NOMO-1 (cell line): ENCODE measurements around the gene TMEM184A.

Source experiments
- DNase-seq, 2 experiments: peaks; one replicate each; lab custom pipeline; 2025; ENCODE audit not compliant: unreplicated experiment in 2 of 2; lab: John Stamatoyannopoulos, UW

The TMEM184A gene

DNA sequence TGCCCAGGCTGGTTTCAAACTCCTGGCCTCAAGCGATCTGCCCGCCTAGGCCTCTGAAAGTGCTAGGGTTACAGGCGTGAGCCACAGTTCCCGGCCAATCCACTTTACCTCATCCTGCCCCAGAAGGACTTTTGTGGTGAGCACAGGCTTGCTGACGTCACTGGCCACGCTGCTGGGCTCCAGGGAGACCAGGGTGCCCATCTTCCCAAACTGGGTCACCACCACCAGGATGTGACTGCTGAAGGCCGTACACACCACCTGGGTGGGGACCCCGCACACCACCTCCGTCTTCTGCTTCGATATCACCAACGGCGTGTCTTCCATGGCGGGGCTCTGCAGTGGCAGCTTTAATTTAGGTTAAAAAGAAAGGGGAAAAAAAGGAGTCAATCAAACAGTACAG, 13.0 kb upstream of the TMEM184A start:
- no peak for DNase-seq

DNA sequence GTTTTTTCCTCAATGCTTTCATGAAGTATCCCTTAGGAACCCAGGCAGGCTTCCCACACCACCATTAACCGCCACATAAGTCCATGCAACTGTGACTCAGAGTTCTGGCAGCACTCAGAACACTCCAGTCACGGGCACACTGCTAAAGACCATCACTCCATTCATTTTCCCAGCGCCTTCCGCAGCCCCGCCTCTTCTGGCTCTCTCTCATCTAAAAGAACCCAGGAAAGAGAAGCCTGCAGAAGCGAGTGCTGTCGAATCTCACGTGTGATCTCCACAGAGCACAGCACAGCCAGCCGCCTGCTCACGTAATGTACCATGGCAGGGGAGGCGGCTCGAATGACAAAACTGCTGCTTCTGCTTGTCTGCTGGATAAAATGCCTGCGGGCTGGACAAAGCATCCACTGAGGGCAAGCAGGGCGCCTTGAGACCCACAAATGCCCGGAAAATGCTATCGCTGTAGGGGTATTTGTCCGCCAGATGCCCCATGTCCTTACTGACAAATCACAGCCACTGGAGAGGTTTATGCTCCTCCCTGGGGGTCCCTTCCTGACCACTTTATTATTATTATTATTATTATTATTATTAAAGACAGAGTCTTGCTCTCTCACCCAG, 12.0 kb upstream of the TMEM184A start:
- no peak for DNase-seq

DNA sequence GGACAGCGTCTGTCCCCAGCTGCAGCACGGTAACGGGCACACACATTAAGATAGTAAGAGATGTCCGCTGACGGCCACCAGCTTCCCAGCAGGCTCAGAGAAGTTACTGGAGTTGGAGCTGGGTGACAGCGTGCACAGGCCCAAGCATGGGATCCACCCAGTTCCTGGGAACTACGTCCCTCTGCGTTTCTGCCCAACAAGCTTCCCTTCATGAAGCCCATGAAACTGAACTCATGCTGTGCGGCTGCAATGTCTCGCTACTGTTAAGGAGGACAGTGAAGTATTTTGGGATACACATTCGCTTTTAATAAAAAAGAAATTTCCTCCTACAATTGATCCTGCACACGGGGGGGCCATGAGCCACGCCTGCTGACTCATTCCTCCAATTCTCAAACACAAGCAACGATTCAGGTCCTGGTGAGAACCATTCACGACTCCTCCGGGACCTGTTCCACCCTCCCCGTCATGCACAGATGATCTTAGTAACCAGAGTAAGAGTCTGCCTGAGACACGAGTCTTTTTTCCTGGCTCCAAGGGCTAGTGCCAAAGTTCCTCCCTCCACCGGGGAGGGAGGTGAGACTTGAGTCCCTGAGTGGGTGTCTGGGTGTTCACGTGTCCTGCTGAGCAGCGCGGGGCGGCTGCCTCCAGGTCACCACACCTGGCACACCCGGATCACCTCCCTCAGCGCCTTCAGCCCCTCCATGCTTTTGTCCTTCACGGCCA, 11.2 kb upstream of the TMEM184A start:
- no peak for DNase-seq

DNA sequence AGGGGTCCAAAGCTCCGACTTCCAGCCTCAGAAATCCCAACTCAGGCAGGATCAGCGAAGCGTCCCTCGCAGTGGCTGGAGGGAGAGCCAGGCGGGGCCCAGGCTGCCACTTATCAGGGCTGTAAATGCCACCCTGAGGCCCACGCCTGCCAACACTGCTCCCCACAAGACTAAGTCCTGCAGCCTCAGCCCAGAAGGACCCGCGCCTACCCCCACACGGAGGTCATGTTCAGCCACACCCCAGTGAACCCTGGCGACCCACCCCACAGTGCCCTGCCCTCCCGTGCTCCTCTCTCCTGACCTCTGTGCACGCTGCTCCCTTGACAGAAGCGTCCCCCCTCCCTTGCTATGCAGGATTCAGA, 10.7 kb upstream of the TMEM184A start:
- no peak for DNase-seq

DNA sequence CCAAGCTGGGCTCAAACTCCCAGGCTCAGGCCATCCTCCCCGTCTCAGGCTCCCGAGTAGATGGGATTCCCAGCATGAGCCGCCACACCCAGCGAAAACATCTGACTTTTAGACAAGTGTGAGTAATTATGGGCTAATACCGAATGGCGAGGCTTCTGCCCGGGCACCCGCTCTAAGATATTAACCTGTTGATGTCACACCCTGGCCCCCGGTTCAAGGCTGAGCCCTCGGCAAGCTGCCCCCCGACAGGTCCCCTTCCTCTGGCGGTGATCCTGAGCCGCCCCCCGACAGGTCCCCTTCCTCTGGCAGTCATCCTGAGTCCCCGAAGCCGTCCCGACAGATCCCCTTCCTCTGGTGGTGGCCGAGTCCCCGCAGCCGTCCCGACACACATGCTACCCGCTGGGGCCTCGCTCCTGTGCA, 8.6 kb upstream of the TMEM184A start:
- no peak for DNase-seq

- no peak for DNase-seq
These were observed 8.1 kb upstream of the TMEM184A start for GRCh38 chr7:1563981-1564602.

GRCh38 chr7:1562597-1563051, 6.6 kb upstream of the TMEM184A start:
- no peak for DNase-seq

GRCh38 chr7:1562116-1562515, 6.1 kb upstream of the TMEM184A start:
- no peak for DNase-seq

DNA sequence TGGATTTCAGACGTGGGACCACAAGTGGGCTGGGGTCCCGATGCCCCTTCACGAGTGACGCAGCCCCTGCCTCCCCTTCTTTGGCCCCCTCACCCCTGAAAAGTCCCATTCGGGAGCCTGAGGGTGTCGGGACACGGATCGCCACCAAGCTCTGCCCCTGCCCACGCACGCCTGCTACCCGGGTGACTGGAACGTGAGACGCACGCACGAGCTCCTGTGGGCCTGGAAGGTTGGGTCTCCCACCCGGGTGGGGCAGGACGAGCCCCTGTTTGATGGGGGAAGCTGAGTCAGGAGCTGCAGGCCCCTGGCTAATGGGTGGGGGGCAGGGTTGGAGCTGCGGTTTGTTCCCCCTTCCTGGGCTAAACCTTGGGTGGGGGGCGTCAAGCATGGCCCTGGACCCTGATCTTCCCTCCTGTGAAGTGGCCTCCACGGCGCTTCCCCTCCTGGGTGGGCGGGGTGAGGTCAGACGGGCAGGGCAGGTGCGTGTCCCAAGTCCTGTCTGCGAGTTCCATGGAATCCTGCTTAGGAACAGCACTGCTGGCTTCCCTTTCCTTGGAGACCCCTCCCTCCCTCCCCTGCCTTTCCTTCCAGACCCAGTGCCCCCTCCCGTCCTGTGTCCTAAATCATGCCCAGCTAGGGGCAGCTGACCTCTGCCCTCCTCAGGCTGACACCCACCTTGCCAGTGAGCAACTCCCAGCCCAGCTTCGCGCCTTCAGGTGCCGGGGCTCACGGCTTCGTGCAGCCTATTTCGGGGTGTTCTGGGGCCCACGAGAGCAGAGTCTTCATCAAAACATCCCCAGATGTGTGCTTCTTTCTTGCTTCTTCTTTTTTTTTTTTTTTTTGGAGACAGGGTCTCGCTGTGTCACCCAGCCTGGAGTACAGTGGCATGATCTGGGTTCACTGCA, 5.3 kb upstream of the TMEM184A start:
- no peak for DNase-seq

- DNase-seq = no peak
These were observed 4.6 kb upstream of the TMEM184A start for GRCh38 chr7:1560620-1561031.

DNA sequence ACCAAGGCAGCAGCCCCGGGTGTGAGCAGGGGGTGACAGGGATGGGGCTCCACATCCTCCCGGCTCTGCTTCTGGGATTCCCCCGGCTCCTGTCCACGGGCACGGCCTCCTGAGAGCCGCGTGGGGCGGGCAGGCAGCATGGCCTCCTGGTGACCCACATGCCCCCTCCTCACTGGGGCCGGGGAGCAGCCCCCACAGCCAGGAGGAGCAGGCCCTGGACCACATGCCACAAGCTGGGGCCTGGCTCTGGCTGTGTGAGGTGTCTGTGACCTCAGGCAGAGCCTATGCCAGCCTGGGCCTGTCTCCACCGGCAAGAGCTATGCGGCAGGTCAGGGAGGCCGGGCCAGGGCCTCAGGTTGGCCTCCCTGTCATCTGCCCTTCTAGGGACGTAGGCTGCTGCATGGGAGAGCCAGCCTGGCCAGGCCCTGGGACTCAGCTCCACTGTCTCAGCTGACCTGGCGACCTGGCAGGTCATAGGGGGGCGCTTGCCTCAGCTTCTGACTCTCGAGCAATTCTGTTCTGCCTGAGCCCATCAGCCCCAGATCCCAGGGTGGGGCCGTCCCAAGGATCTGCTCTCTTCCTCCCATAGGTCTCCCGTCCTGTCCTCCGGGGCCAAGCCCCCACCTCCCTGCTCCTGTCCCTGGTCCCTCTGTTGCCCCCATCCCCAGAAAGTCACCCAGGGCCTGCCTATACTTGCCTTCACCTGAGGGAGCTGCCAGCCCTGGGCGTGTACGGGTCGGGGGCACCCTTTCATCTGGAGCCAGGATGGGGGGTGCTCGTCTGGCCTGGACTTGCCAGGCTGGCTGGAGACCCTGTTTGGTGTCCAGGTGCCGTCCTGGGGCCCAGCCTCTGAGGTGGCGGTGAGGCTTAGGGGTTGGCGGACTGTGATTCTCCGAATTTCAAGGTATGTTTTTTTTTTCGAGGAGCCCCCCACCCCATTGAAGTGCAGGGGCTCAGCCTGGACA, 3.9 kb upstream of the TMEM184A start:
- DNase-seq = no peak

DNA sequence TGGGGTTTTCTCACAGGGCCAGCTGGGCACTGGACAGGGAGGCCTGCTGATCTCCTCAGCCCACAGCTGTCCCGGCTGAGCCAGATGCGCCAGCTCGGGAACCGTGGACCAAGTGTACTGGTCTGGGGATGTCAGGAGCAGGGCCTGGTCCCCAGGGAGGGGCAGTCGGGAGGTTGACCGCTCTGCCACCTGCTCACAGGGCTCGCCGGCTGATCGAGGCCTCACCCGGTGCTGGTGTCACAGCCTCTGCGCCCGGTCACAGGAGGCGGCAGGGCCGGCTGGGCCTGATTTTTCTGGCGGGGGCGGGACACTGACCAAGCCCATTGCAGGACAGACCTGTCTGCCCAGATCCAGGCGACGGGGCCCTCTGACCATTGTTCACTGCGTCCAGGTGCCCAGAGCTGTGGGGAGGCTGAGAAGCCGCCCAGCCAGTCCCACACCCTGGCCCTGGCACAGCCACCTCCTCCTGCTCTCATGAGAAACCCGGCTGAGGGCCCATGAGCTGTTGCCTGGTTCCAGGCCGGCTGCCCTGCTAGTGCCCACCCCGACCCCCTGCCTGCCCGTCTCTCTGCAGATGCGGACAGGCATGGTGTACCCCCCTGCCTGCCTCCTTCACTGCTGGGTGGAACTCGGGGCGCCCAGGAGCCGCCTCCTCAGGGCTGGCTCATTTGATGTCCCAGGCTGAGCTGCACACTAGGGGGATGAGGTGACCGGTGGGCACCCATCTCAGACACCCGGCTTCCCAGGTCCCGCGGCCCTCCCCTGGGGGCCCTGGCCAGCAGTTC, 3.0 kb upstream of the TMEM184A start:
- DNase-seq = no peak

DNA sequence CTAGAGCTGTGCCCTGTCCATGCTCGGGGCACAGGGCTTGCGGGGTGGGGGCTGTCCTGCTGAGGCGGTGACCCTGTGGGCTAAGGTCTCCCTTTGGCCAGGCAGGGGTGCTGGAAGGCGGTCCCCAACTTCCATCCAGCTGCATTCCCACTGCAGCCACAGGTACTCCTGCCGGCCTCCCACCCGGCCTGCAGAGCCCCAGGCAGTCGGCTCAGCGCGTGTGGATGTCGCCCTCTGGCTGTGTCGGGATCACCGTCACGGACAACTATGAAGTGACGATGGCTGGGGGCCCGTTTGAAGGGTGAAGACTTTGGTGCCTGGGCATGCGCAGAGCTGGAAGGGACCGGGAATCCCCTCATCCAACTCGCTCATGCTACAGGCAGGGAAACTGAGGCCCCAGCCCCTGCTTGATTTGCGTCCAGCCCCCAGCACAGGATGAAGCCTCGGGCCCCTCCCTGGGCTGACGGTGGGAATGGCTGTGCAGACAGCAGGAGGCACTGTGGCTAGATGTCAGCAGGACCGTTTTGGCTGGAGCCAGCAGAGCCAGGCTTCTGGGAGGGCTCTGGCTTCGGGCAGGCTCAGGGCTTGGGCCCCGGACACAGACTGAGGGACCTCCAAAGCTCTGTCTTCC, 2.3 kb upstream of the TMEM184A start:
- DNase-seq = no peak

DNA sequence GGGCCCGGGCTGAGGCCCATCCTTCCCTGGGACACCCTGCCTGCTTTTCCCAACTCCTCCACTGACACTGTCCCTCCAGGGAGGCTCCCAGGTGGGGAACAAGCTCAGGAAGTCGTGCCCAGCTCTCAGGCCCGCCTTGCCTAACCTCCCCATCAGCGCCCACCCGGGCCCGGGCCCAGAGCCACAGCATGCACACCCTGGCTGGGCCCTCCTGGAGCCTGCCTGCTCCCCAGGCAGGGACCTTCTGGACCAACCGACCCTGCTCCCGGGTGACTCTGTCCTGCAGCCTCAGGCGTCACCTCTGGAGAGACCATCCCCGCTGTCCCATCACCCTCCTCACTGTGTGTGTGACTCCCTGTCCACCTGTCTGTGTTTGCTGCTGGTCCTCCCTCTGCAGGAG, 1.8 kb upstream of the TMEM184A start:
- no peak for DNase-seq

GRCh38 chr7:1557006-1557405, 1.0 kb upstream of the TMEM184A start:
- no peak for DNase-seq

- DNase-seq = no peak
These were observed 776 bp downstream of the TMEM184A start for GRCh38 chr7:1555046-1555812.

DNA sequence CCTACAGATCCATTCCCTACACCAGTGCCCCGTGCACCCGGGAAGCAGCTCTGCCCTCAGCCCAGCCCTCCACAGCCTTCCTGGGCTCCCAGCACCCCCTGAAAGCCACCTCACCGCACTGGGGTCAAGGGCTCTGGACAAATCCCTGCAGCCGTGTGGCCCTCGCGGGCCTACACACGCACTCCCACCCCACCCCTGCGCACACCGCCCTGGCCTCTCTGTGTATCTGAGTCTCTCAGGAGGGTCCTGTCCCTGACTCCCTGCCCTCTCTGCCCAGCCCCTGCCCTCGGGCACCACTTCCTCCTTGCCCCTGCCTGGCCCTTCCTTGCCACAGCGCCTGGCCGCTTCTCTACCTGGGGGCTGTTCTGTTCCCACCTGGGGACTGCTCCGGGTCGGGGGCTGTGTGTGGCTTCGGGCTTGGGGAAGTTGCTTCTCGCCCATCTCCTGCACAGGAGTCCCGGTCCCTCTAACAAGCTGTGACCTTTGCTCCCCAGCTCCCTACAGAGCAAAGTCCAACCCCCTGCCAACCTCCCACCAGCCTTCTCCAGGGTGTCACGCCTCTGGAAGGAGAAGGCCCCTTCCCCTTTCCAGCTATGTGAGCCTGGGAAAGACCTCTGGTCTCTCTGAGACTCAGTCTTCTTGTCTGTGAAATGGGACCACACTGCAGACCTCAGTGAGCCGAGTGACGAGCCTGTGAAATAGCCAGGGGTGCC, 1.5 kb downstream of the TMEM184A start:
- no peak for DNase-seq
